ENCODE measurements around the gene CTDSPL. TPM values are rescaled to one million over a fixed set of nuclear protein-coding genes. Genes with fewer than 3 reads are reported as not detected.

The CTDSPL gene
- total RNA-seq, 1 donor from 2014 or later: 11.8 TPM

GRCh38 chr3:37945156-37945806 lies 83.6 kb downstream of the CTDSPL start:
- DNase-seq (ENCODE audit: low spot score): no peak
- intact Hi-C loops (cut with micrococcal nuclease): no loop called here
- Mint-ChIP-seq H3K36me3 (ENCODE audit: low read depth) (no peaks in the 10 kb centered on the region), H3K4me1 (ENCODE audit: low read depth) (peaks cover 14% of the 10 kb centered on the region), H3K27ac (no peak overlapping the region), H3K9me3 (no peaks in the 10 kb centered on the region), H3K27me3 (ENCODE audit: low read depth) (no peaks in the 10 kb centered on the region), H3K4me3 (ENCODE audit: low read depth) (no peak overlapping the region)

- H3K9me3 Mint-ChIP-seq: no peaks in the 10 kb centered on the region
- intact Hi-C loops (cut with micrococcal nuclease): no loop called here
- H3K4me3 Mint-ChIP-seq (ENCODE audit: low read depth): no peak overlapping the region
- no peak for DNase-seq (ENCODE audit: low spot score)
- H3K36me3 Mint-ChIP-seq (ENCODE audit: low read depth): no peaks in the 10 kb centered on the region
- H3K27ac Mint-ChIP-seq: no peak overlapping the region
- peaks cover 14% of the 10 kb centered on the region for H3K4me1 Mint-ChIP-seq (ENCODE audit: low read depth)
- no peaks in the 10 kb centered on the region for H3K27me3 Mint-ChIP-seq (ENCODE audit: low read depth)
These were observed 84.3 kb downstream of the CTDSPL start for GRCh38 chr3:37945807-37946530.

GRCh38 chr3:37946531-37946889 lies 84.8 kb downstream of the CTDSPL start:
- H3K27me3 Mint-ChIP-seq (ENCODE audit: low read depth): no peaks in the 10 kb centered on the region
- DNase-seq (ENCODE audit: low spot score): no peak
- no peaks in the 10 kb centered on the region for H3K9me3 Mint-ChIP-seq
- H3K36me3 Mint-ChIP-seq (ENCODE audit: low read depth): no peaks in the 10 kb centered on the region
- H3K4me3 Mint-ChIP-seq (ENCODE audit: low read depth): no peak overlapping the region
- peaks cover 14% of the 10 kb centered on the region for H3K4me1 Mint-ChIP-seq (ENCODE audit: low read depth)
- no peak overlapping the region for H3K27ac Mint-ChIP-seq
- intact Hi-C loops (cut with micrococcal nuclease): no loop called here

- H3K4me3 Mint-ChIP-seq (ENCODE audit: low read depth): no peak overlapping the region
- H3K36me3 Mint-ChIP-seq (ENCODE audit: low read depth): peaks cover 13% of the 10 kb centered on the region
- peaks cover 11% of the 10 kb centered on the region for H3K4me1 Mint-ChIP-seq (ENCODE audit: low read depth)
- no peak overlapping the region for H3K27ac Mint-ChIP-seq
- H3K27me3 Mint-ChIP-seq (ENCODE audit: low read depth): no peaks in the 10 kb centered on the region
- H3K9me3 Mint-ChIP-seq: peaks cover 13% of the 10 kb centered on the region
- intact Hi-C loops (cut with micrococcal nuclease): no loop called here
- DNase-seq (ENCODE audit: low spot score): no peak
These were observed 88.2 kb downstream of the CTDSPL start for GRCh38 chr3:37949866-37950265.

GRCh38 chr3:37952564-37952963 lies 90.9 kb downstream of the CTDSPL start:
- Mint-ChIP-seq H3K27me3 (ENCODE audit: low read depth) (no peaks in the 10 kb centered on the region), H3K27ac (no peak overlapping the region), H3K4me3 (ENCODE audit: low read depth) (no peak overlapping the region), H3K4me1 (ENCODE audit: low read depth) (peaks cover 22% of the 10 kb centered on the region), H3K9me3 (peaks cover 13% of the 10 kb centered on the region), H3K36me3 (ENCODE audit: low read depth) (peaks cover 13% of the 10 kb centered on the region)
- no peak for DNase-seq (ENCODE audit: low spot score)
- intact Hi-C loops (cut with micrococcal nuclease): no loop called here

- intact Hi-C loops (cut with micrococcal nuclease): no loop called here
- Mint-ChIP-seq H3K9me3 (peaks cover 13% of the 10 kb centered on the region), H3K27me3 (ENCODE audit: low read depth) (no peaks in the 10 kb centered on the region), H3K27ac (no peak overlapping the region), H3K36me3 (ENCODE audit: low read depth) (peaks cover 13% of the 10 kb centered on the region), H3K4me1 (ENCODE audit: low read depth) (peaks cover 25% of the 10 kb centered on the region), H3K4me3 (ENCODE audit: low read depth) (no peak overlapping the region)
- DNase-seq (ENCODE audit: low spot score): no peak
These were observed 91.5 kb downstream of the CTDSPL start for GRCh38 chr3:37953226-37953625.

GRCh38 chr3:37953707-37954394 lies 92.2 kb downstream of the CTDSPL start:
- H3K36me3 Mint-ChIP-seq (ENCODE audit: low read depth): peaks cover 13% of the 10 kb centered on the region
- H3K4me1 Mint-ChIP-seq (ENCODE audit: low read depth): peaks cover 25% of the 10 kb centered on the region
- DNase-seq (ENCODE audit: low spot score): no peak
- intact Hi-C loops (cut with micrococcal nuclease): no loop called here
- peaks cover 13% of the 10 kb centered on the region for H3K9me3 Mint-ChIP-seq
- no peak overlapping the region for H3K4me3 Mint-ChIP-seq (ENCODE audit: low read depth)
- no peaks in the 10 kb centered on the region for H3K27me3 Mint-ChIP-seq (ENCODE audit: low read depth)
- no peak overlapping the region for H3K27ac Mint-ChIP-seq

- H3K27me3 Mint-ChIP-seq (ENCODE audit: low read depth): no peaks in the 10 kb centered on the region
- peaks cover 25% of the 10 kb centered on the region for H3K4me1 Mint-ChIP-seq (ENCODE audit: low read depth)
- peaks cover 13% of the 10 kb centered on the region for H3K9me3 Mint-ChIP-seq
- DNase-seq (ENCODE audit: low spot score): no peak
- H3K36me3 Mint-ChIP-seq (ENCODE audit: low read depth): peaks cover 13% of the 10 kb centered on the region
- H3K4me3 Mint-ChIP-seq (ENCODE audit: low read depth): no peak overlapping the region
- no peak overlapping the region for H3K27ac Mint-ChIP-seq
- intact Hi-C loops (cut with micrococcal nuclease): no loop called here
These were observed 93.2 kb downstream of the CTDSPL start for GRCh38 chr3:37954881-37955280.

GRCh38 chr3:37955918-37956707 lies 94.4 kb downstream of the CTDSPL start:
- peak overlapping the region; percentile 58 for H3K27ac Mint-ChIP-seq
- no peak overlapping the region for H3K4me3 Mint-ChIP-seq (ENCODE audit: low read depth)
- H3K4me1 Mint-ChIP-seq (ENCODE audit: low read depth): peaks cover 25% of the 10 kb centered on the region
- DNase-seq (ENCODE audit: low spot score): no peak
- peaks cover 13% of the 10 kb centered on the region for H3K9me3 Mint-ChIP-seq
- intact Hi-C loops (cut with micrococcal nuclease): no loop called here
- peaks cover 13% of the 10 kb centered on the region for H3K36me3 Mint-ChIP-seq (ENCODE audit: low read depth)
- H3K27me3 Mint-ChIP-seq (ENCODE audit: low read depth): no peaks in the 10 kb centered on the region

GRCh38 chr3:37956723-37957538 lies 95.3 kb downstream of the CTDSPL start:
- H3K27ac Mint-ChIP-seq: peak overlapping the region; percentile 58
- H3K9me3 Mint-ChIP-seq: peaks cover 12% of the 10 kb centered on the region
- peaks cover 24% of the 10 kb centered on the region for H3K4me1 Mint-ChIP-seq (ENCODE audit: low read depth)
- H3K27me3 Mint-ChIP-seq (ENCODE audit: low read depth): no peaks in the 10 kb centered on the region
- no peak for DNase-seq (ENCODE audit: low spot score)
- H3K4me3 Mint-ChIP-seq (ENCODE audit: low read depth): no peak overlapping the region
- intact Hi-C loops (cut with micrococcal nuclease): no loop called here
- peaks cover 12% of the 10 kb centered on the region for H3K36me3 Mint-ChIP-seq (ENCODE audit: low read depth)

- Mint-ChIP-seq H3K27ac (peak overlapping the region; percentile 53), H3K27me3 (ENCODE audit: low read depth) (no peaks in the 10 kb centered on the region), H3K4me1 (ENCODE audit: low read depth) (peaks cover 20% of the 10 kb centered on the region), H3K9me3 (peaks cover 6% of the 10 kb centered on the region), H3K36me3 (ENCODE audit: low read depth) (peaks cover 6% of the 10 kb centered on the region), H3K4me3 (ENCODE audit: low read depth) (peak overlapping the region; percentile 9)
- no peak for DNase-seq (ENCODE audit: low spot score)
- intact Hi-C loops (cut with micrococcal nuclease): no loop called here
These were observed 95.9 kb downstream of the CTDSPL start for GRCh38 chr3:37957539-37957936.

Data from activated T-helper 2 cell treated with anti-CD3 and anti-CD28 coated beads, Interferon-gamma antibody, Interleukin-2, Interleukin-4, amounts not matched to agents 10 μg/mL and 5 μg/mL and 100 μg/mL, durations not matched to agents 14 hours and 24 hours and 36 hours (primary cell).